ENCODE results near the gene HINFP.

HINFP gene

GRCh38 chr11:119175493-119176077 is 54.2 kb downstream of the HINFP start:
- Histone ChIP-seq H3K23ac (ENCODE audit: low read length in 2 of 2) (no peak overlapping the region), H3K4ac (ENCODE audit: low read depth in 1 of 2, low read length in 2 of 2) (no peak overlapping the region), H3K36me3 (ENCODE audit: control insufficient read depth in 1 of 2, insufficient read depth in 2 of 2, low read depth in 1 of 2, low read length in 2 of 2) (peaks cover 32 to 53% of the 10 kb centered on the region in 2 experiments), H4K91ac (ENCODE audit: low read length) (no peak overlapping the region), H2BK5ac (ENCODE audit: low read depth, low read length, poor library complexity, severe bottlenecking) (no peak overlapping the region), H3K9me3 (ENCODE audit: control insufficient read depth, low read length) (no peaks in the 10 kb centered on the region), H2AK5ac (ENCODE audit: low read length, severe bottlenecking) (no peak overlapping the region), H3K18ac (ENCODE audit: low read depth in 1 of 2, low read length in 2 of 2) (no peak overlapping the region), H3K4me2 (ENCODE audit: low read length, poor library complexity, severe bottlenecking) (no peak overlapping the region), H4K8ac (ENCODE audit: low read length) (no peak overlapping the region), H3K4me1 (ENCODE audit: control insufficient read depth, insufficient read depth, low read depth, low read length) (peaks cover 10% of the 10 kb centered on the region), H3K79me1 (replicated peaks; ENCODE audit: low read length, poor library complexity, severe bottlenecking) (peaks cover 2% of the 10 kb centered on the region), H3K27ac (ENCODE audit: low read length, poor library complexity, severe bottlenecking) (no peak overlapping the region), H3K14ac (ENCODE audit: low read length in 2 of 2) (no peak overlapping the region), H2BK120ac (ENCODE audit: low read depth, low read length) (no peak overlapping the region), H2AFZ (ENCODE audit: low read depth, low read length) (no peak overlapping the region), H3K9ac (ENCODE audit: low read length) (no peak overlapping the region), H2BK12ac (ENCODE audit: low read length in 2 of 2) (no peak overlapping the region), H2BK15ac (ENCODE audit: low read depth, poor library complexity, severe bottlenecking) (no peak overlapping the region), H3K27me3 (ENCODE audit: control insufficient read depth in 1 of 2, insufficient read depth in 1 of 2, low read length in 2 of 2) (no peaks in the 10 kb centered on the region), H3K4me3 (ENCODE audit: insufficient read depth in 1 of 2, low read depth in 1 of 2, low read length in 2 of 2) (no peak overlapping the region)
- 60% methylated on average over 5 of the region's 6 CpGs for WGBS
- peak; percentile 50 for DNase-seq

GRCh38 chr11:119178166-119178680 is 56.8 kb downstream of the HINFP start:
- Histone ChIP-seq H3K4me2 (ENCODE audit: low read length, poor library complexity, severe bottlenecking) (no peak overlapping the region), H3K9me3 (ENCODE audit: control insufficient read depth, low read length) (no peaks in the 10 kb centered on the region), H2BK12ac (ENCODE audit: low read length in 2 of 2) (no peak overlapping the region), H4K91ac (ENCODE audit: low read length) (no peak overlapping the region), H3K27ac (ENCODE audit: low read length, poor library complexity, severe bottlenecking) (no peak overlapping the region), H2AFZ (ENCODE audit: low read depth, low read length) (no peak overlapping the region), H2BK15ac (ENCODE audit: low read depth, poor library complexity, severe bottlenecking) (no peak overlapping the region), H3K9ac (ENCODE audit: low read length) (no peak overlapping the region), H3K4me1 (ENCODE audit: control insufficient read depth, insufficient read depth, low read depth, low read length) (peaks cover 10% of the 10 kb centered on the region), H2BK5ac (ENCODE audit: low read depth, low read length, poor library complexity, severe bottlenecking) (no peak overlapping the region), H3K23ac (ENCODE audit: low read length in 2 of 2) (no peak overlapping the region), H3K79me1 (replicated peaks; ENCODE audit: low read length, poor library complexity, severe bottlenecking) (peaks cover 2% of the 10 kb centered on the region), H2BK120ac (ENCODE audit: low read depth, low read length) (no peak overlapping the region), H2AK5ac (ENCODE audit: low read length, severe bottlenecking) (no peak overlapping the region), H3K4me3 (ENCODE audit: insufficient read depth in 1 of 2, low read depth in 1 of 2, low read length in 2 of 2) (no peak overlapping the region), H4K8ac (ENCODE audit: low read length) (no peak overlapping the region), H3K18ac (ENCODE audit: low read depth in 1 of 2, low read length in 2 of 2) (peak overlapping the region in 1 of 2 experiments; percentile 17), H3K27me3 (ENCODE audit: control insufficient read depth in 1 of 2, insufficient read depth in 1 of 2, low read length in 2 of 2) (no peaks in the 10 kb centered on the region), H3K36me3 (ENCODE audit: control insufficient read depth in 1 of 2, insufficient read depth in 2 of 2, low read depth in 1 of 2, low read length in 2 of 2) (peaks cover 49 to 55% of the 10 kb centered on the region in 2 experiments), H3K4ac (ENCODE audit: low read depth in 1 of 2, low read length in 2 of 2) (no peak overlapping the region), H3K14ac (ENCODE audit: low read length in 2 of 2) (no peak overlapping the region)
- 76% methylated on average over 4 of the region's 4 CpGs for WGBS
- DNase-seq: no peak

GRCh38 chr11:119179342-119179741 is 58.0 kb downstream of the HINFP start:
- no peaks in the 10 kb centered on the region for H3K9me3 ChIP-seq (ENCODE audit: control insufficient read depth, low read length)
- H3K4me2 ChIP-seq (ENCODE audit: low read length, poor library complexity, severe bottlenecking): no peak overlapping the region

GRCh38 chr11:119179983-119180382 is 58.6 kb downstream of the HINFP start:
- H3K18ac ChIP-seq (ENCODE audit: low read depth in 1 of 2, low read length in 2 of 2): no peak overlapping the region
- H3K4ac ChIP-seq (ENCODE audit: low read depth in 1 of 2, low read length in 2 of 2): no peak overlapping the region
- H3K9me3 ChIP-seq (ENCODE audit: control insufficient read depth, low read length): no peaks in the 10 kb centered on the region
- H3K36me3 ChIP-seq (ENCODE audit: control insufficient read depth in 1 of 2, insufficient read depth in 2 of 2, low read depth in 1 of 2, low read length in 2 of 2): peaks cover 39 to 44% of the 10 kb centered on the region in 2 experiments
- no peak overlapping the region for H2AFZ ChIP-seq (ENCODE audit: low read depth, low read length)
- H4K8ac ChIP-seq (ENCODE audit: low read length): no peak overlapping the region
- H3K27me3 ChIP-seq (ENCODE audit: control insufficient read depth in 1 of 2, insufficient read depth in 1 of 2, low read length in 2 of 2): no peaks in the 10 kb centered on the region
- H2BK5ac ChIP-seq (ENCODE audit: low read depth, low read length, poor library complexity, severe bottlenecking): no peak overlapping the region
- H4K91ac ChIP-seq (ENCODE audit: low read length): no peak overlapping the region
- no peak overlapping the region for H3K4me3 ChIP-seq (ENCODE audit: insufficient read depth in 1 of 2, low read depth in 1 of 2, low read length in 2 of 2)
- H3K14ac ChIP-seq (ENCODE audit: low read length in 2 of 2): no peak overlapping the region
- peaks cover 2% of the 10 kb centered on the region for H3K79me1 ChIP-seq (replicated peaks; ENCODE audit: low read length, poor library complexity, severe bottlenecking)
- DNase-seq: no peak
- H3K4me2 ChIP-seq (ENCODE audit: low read length, poor library complexity, severe bottlenecking): no peak overlapping the region
- no peak overlapping the region for H2AK5ac ChIP-seq (ENCODE audit: low read length, severe bottlenecking)
- H2BK12ac ChIP-seq (ENCODE audit: low read length in 2 of 2): no peak overlapping the region
- 97% methylated on average over 10 of the region's 10 CpGs for WGBS
- no peak overlapping the region for H3K23ac ChIP-seq (ENCODE audit: low read length in 2 of 2)
- no peak overlapping the region for H2BK15ac ChIP-seq (ENCODE audit: low read depth, poor library complexity, severe bottlenecking)
- no peak overlapping the region for H2BK120ac ChIP-seq (ENCODE audit: low read depth, low read length)
- H3K27ac ChIP-seq (ENCODE audit: low read length, poor library complexity, severe bottlenecking): no peak overlapping the region
- no peak overlapping the region for H3K9ac ChIP-seq (ENCODE audit: low read length)
- H3K4me1 ChIP-seq (ENCODE audit: control insufficient read depth, insufficient read depth, low read depth, low read length): peaks cover 8% of the 10 kb centered on the region

More at GRCh38 chr11:119179342-119179741, 58.0 kb downstream of the HINFP start:
- WGBS: 93% methylated on average over 6 of the region's 6 CpGs
- H2AK5ac ChIP-seq (ENCODE audit: low read length, severe bottlenecking): no peak overlapping the region
- H2BK120ac ChIP-seq (ENCODE audit: low read depth, low read length): no peak overlapping the region
- no peak overlapping the region for H2BK12ac ChIP-seq (ENCODE audit: low read length in 2 of 2)
- no peak overlapping the region for H3K18ac ChIP-seq (ENCODE audit: low read depth in 1 of 2, low read length in 2 of 2)
- H3K79me1 ChIP-seq (replicated peaks; ENCODE audit: low read length, poor library complexity, severe bottlenecking): peaks cover 2% of the 10 kb centered on the region
- no peak overlapping the region for H3K4me3 ChIP-seq (ENCODE audit: insufficient read depth in 1 of 2, low read depth in 1 of 2, low read length in 2 of 2)
- peaks cover 45 to 51% of the 10 kb centered on the region in 2 experiments for H3K36me3 ChIP-seq (ENCODE audit: control insufficient read depth in 1 of 2, insufficient read depth in 2 of 2, low read depth in 1 of 2, low read length in 2 of 2)
- no peak overlapping the region for H3K4ac ChIP-seq (ENCODE audit: low read depth in 1 of 2, low read length in 2 of 2)
- H4K91ac ChIP-seq (ENCODE audit: low read length): no peak overlapping the region
- H2AFZ ChIP-seq (ENCODE audit: low read depth, low read length): no peak overlapping the region
- H3K14ac ChIP-seq (ENCODE audit: low read length in 2 of 2): no peak overlapping the region
- no peak overlapping the region for H3K23ac ChIP-seq (ENCODE audit: low read length in 2 of 2)
- H3K27ac ChIP-seq (ENCODE audit: low read length, poor library complexity, severe bottlenecking): no peak overlapping the region
- H2BK15ac ChIP-seq (ENCODE audit: low read depth, poor library complexity, severe bottlenecking): no peak overlapping the region
- H3K4me1 ChIP-seq (ENCODE audit: control insufficient read depth, insufficient read depth, low read depth, low read length): peaks cover 10% of the 10 kb centered on the region
- H2BK5ac ChIP-seq (ENCODE audit: low read depth, low read length, poor library complexity, severe bottlenecking): no peak overlapping the region
- DNase-seq: no peak
- no peaks in the 10 kb centered on the region for H3K27me3 ChIP-seq (ENCODE audit: control insufficient read depth in 1 of 2, insufficient read depth in 1 of 2, low read length in 2 of 2)
- H3K9ac ChIP-seq (ENCODE audit: low read length): no peak overlapping the region
- no peak overlapping the region for H4K8ac ChIP-seq (ENCODE audit: low read length)

Measured in mesenchymal stem cell (in vitro differentiated cells and primary cell).